Activated CD4-positive, alpha-beta T cell treated with anti-CD3 and anti-CD28 coated beads, Interleukin-2, amount 10 ng/mL, durations not matched to agents 24 days and 14 days (primary cell): ENCODE data around the gene KLLN. TPM values are rescaled to one million over a fixed set of nuclear protein-coding genes. Genes with fewer than 3 reads are reported as not detected.
"Not testable (repeated sequence)": the region's sequence is repeated elsewhere in the genome, so short reads cannot be mapped to it uniquely, and the experiment has no call there.

Experiments used
- DNase-seq: peaks from one replicate; pipeline ENCODE4 v3.0.0; 2022
- H3K27ac Mint-ChIP-seq: one replicate; pipeline ENCODE4 v1.8.0; 2022; ENCODE audit warnings: mild to moderate bottlenecking, mixed read lengths
- H3K27me3 Mint-ChIP-seq: one replicate; pipeline ENCODE4 v1.8.0; 2022; ENCODE audit warnings: mixed read lengths
- H3K36me3 Mint-ChIP-seq: one replicate; pipeline ENCODE4 v1.8.0; 2022; ENCODE audit warnings: low read depth, mild to moderate bottlenecking, mixed read lengths
- H3K4me1 Mint-ChIP-seq: one replicate; pipeline ENCODE4 v1.8.0; 2021; ENCODE audit warnings: mixed read lengths
- H3K4me3 Mint-ChIP-seq: one replicate; pipeline ENCODE4 v1.8.0; 2022; ENCODE audit warnings: mild to moderate bottlenecking, moderate library complexity, mixed read lengths
- H3K9me3 Mint-ChIP-seq: one replicate; pipeline ENCODE4 v1.8.0; 2021; ENCODE audit warnings: mixed read lengths
- intact Hi-C: fragments of 100-400 bp; cut with micrococcal nuclease; formaldehyde crosslinking; loops from one replicate; pipeline ENCODE4 v1.15.1; 2023
- total RNA-seq: library from RNA; stranded (reverse); gene quantifications from 2 replicates; pipeline ENCODE4 v1.2.3, GENCODE V29; 2022

The KLLN gene
- total RNA-seq, 1 donor from 2014 or later: 1.0 TPM

DNA sequence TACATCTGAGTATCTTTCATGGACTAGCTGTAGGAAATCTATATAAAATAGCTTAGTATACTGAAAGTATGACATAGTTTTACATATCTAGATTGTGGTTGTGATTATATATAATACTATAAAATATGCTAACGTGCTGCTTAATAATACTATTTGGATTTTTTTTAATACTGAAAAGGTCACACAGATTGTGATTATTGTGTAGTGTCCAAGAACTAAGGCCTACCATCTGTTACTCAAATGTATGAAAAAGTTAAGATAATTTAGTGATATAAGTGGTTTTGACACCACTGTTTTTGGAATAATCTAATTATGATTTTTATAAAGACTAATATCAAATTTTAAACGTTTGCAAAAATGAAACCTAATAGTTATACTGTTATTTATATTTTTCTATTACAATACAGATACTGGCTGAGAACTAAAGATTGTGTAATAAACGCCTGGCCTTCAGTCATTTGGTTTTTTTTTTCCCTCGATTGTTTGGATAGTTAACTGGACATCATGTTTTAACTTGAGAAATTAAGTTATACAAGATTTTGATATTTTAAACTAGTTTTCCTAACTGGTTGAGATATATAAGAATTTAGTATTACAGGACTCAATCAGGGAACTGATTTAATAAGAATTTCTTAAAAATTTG, 12.7 kb upstream of the KLLN start:
- no peak overlapping the region for H3K4me3 Mint-ChIP-seq
- peaks cover 13% of the 10 kb centered on the region for H3K4me1 Mint-ChIP-seq
- H3K27me3 Mint-ChIP-seq: no peaks in the 10 kb centered on the region
- no peak for DNase-seq
- no peaks in the 10 kb centered on the region for H3K9me3 Mint-ChIP-seq
- no peak overlapping the region for H3K27ac Mint-ChIP-seq
- H3K36me3 Mint-ChIP-seq: peaks cover 37% of the 10 kb centered on the region
- intact Hi-C loops: no loop called here

DNA sequence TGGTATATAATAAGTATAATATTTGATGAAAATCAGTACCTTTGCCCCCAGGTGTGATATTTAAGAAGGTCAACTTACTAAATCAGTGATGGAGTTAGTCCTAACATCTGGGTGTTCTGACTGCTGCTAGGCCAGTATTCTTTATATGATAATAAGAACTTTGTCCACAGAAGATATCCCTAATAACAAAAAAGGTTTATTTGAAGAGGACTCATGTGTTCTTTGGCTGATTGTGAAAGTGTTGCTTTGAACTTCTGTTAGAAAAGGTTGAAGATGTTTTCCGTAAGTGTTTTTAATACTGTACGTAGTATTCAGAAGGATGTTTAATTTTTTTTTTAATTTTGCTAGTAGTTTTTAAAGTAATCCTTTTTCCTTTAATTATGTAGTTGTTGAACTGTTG, 10.3 kb upstream of the KLLN start:
- Mint-ChIP-seq H3K27ac (no peak overlapping the region), H3K9me3 (no peaks in the 10 kb centered on the region), H3K4me1 (peaks cover 23% of the 10 kb centered on the region), H3K36me3 (peaks cover 27% of the 10 kb centered on the region), H3K27me3 (no peaks in the 10 kb centered on the region), H3K4me3 (no peak overlapping the region)
- no peak for DNase-seq
- intact Hi-C loops: no loop called here

DNA sequence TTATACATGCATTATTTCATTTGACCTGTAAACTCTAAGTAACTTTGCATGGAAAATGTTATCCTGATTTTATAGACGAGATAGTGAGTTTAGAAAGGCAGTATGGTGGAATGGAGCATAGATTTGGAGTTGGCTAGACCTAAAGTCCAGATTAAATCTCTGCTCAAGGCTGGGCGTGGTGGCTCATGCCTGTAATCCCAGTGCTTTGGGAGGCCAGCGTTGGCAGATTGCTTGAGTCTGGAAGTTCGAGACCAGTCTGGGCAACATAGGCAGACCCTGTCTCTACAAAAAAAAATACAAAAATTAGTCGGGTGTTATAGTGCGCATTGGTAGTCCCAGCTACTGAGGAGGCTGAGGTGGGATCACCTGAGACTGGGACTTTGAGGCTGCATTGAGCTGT, 9.5 kb upstream of the KLLN start:
- intact Hi-C loops: no loop called here
- Mint-ChIP-seq H3K27ac (no peak overlapping the region), H3K4me1 (peaks cover 28% of the 10 kb centered on the region), H3K9me3 (no peaks in the 10 kb centered on the region), H3K36me3 (peaks cover 24% of the 10 kb centered on the region), H3K4me3 (no peak overlapping the region), H3K27me3 (no peaks in the 10 kb centered on the region)
- DNase-seq: no peak

DNA sequence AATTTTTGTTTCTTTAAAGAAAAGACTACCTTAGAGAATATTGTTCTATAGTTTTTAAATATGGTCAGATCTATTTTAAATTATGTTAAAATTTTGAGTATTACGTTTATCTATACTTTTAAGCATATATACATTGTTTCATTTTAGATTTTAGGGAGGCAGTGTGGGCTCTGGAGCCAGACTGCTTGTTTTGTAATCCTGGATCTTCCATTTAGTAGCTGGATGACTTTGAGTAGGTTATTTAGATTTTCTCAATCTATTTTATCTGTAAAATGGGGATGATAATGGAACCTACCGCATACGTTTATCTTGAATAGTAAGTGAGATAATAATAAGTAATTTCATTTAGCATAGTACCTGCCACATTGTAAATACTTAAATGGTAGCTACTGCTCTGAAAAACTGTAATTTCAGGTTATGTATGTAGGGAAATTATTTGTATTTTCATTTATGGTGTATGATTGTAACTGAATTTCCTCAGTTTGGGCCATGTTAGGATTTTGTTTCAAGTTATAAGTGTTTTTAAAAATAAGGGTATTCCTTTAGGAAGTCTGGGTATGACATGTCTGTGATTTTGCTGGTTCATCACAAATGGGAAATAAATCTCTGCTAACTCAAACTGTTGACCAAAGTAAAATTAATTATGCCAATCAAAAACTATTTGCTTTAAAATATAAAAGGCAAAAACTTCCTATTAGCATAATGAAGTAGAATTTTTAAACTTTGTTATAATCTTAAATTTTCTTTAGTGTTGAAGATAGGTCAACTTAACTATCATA, 6.6 kb upstream of the KLLN start:
- Mint-ChIP-seq H3K9me3 (no peaks in the 10 kb centered on the region), H3K27me3 (no peaks in the 10 kb centered on the region), H3K4me3 (no peak overlapping the region), H3K36me3 (peaks cover 33% of the 10 kb centered on the region), H3K27ac (no peak overlapping the region), H3K4me1 (peaks cover 39% of the 10 kb centered on the region)
- intact Hi-C loops: no loop called here
- no peak for DNase-seq

DNA sequence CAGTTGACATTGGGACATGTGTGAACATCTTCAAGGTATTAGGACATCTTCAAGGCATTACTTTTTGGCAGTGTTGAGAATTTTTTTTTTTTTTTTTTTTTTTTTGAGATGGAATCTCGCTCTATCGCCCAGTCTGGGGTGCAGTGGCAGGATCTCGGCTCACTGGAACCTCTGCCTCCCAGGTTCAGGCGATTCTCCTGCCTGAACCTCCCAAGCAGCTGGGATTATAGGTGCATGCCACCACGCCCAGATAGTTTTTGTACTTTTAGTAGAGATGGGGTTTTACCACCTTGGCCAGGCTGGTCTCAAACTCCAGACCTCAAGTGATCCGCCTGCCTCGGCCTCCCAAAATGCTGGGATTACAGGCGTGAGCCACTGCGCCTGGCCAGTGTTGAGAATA, 5.8 kb upstream of the KLLN start:
- Mint-ChIP-seq H3K4me3 (peak overlapping the region; percentile 50), H3K36me3 (peaks cover 36% of the 10 kb centered on the region), H3K4me1 (peaks cover 42% of the 10 kb centered on the region)
- intact Hi-C loops, H3K27me3 Mint-ChIP-seq, H3K9me3 Mint-ChIP-seq, DNase-seq, H3K27ac Mint-ChIP-seq: not testable (repeated sequence)

DNA sequence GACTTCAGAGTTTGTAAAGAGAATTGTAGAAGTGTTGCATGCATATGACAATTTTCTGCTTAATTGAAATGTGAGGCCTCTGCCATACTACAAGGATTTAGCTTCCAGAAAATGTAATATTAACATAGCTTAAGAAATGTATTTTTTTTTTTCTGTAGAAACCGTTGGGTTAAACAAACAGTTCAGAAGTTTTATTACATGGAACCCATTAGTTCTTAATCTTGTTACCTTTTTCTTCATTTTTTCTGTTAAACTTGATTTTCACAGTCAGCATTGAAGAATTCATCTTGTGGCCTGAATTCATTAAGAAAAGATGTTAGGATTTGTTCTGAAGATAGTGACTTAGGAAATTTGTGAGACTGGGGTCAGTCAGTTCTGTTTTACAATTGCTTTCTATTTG, 4.9 kb upstream of the KLLN start:
- H3K4me1 Mint-ChIP-seq: peaks cover 41% of the 10 kb centered on the region

DNA sequence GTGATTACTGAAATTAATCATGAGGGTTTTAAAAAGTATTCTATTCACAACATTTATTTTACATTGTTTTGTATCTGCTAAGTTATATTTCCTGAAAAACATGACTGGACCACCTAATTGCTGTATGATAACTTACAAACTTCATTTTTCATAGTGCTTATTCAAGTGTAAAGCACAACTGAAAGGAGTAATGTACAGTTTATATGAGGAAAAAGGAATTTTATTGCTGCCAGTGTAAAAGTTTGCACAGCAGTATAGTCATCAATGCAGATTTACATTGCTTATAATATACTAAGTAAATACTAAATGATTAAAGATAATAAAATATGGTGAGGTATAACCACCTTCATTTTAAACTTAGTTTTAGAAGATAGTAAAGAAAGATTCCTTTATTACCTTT, 4.1 kb upstream of the KLLN start:
- no peak for DNase-seq
- Mint-ChIP-seq H3K4me3 (peak overlapping the region; percentile 79), H3K27ac (no peak overlapping the region), H3K36me3 (peaks cover 32% of the 10 kb centered on the region), H3K9me3 (no peaks in the 10 kb centered on the region), H3K4me1 (peaks cover 41% of the 10 kb centered on the region), H3K27me3 (no peaks in the 10 kb centered on the region)
- intact Hi-C loops: no loop called here

More for the DNA sequence above, 4.9 kb upstream of the KLLN start:
- Mint-ChIP-seq H3K9me3 (no peaks in the 10 kb centered on the region), H3K27ac (no peak overlapping the region), H3K4me3 (peak overlapping the region; percentile 62), H3K27me3 (no peaks in the 10 kb centered on the region), H3K36me3 (peaks cover 36% of the 10 kb centered on the region)
- DNase-seq: no peak
- intact Hi-C loops: no loop called here

DNA sequence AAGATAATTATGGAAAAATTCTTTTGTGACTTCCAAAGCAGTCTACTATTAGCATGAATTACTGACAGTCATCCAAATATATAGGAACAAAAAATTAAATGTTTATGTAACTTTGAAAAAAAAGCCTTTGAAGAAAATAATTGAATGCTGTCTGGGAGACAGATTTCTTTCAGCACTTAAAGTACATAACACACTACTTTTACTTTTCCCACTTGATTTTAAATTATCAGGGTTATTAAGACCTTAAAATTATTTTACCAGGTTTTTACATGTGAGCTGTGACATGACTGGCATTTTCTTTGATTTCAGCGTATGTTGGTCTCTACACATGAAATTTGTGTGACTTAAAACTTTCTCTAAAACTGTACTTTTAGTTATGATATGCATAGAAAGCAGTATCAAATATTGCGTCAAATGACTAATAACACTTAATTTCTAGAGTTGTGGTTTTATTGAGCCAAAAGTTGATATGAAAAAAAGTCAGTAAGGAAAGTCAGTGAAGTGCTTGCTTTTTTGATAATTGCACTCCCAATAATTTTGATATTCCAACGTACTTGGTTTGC, 3.2 kb upstream of the KLLN start:
- Mint-ChIP-seq H3K27me3 (no peaks in the 10 kb centered on the region), H3K4me1 (peaks cover 48% of the 10 kb centered on the region), H3K9me3 (no peaks in the 10 kb centered on the region), H3K27ac (no peak overlapping the region), H3K36me3 (peaks cover 32% of the 10 kb centered on the region), H3K4me3 (peak overlapping the region; percentile 92)
- intact Hi-C loops: no loop called here
- no peak for DNase-seq

DNA sequence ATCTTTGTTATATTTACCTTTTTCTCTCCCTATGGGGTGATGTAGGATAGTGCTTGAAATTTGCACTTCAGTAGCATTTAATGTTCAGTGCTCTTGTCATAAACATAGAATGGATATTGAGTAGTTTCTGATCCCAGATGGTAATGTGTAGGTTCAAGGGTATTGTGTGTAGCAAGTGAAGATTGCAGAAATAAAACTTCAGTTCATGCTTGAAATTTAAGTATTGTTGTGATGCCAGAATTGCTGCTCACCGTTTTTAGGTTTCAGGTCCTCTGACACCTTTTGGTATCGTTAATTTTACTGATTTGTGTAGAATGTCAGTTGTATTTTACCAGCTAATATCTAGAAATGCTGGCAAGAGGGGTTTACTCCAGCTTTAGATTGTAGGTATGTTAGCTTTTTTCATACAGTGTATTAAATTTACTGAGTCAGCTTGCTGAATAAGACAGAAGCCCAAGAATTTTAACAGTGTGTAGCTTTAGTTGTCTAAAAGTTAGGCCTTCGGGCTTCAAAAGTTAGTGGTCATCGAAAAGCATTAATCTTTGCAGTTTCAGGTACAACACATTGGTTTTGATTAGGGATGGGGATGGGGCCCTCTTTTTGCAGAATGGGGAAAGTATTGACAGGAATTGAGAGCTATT, 2.0 kb upstream of the KLLN start:
- Mint-ChIP-seq H3K4me1 (peaks cover 50% of the 10 kb centered on the region), H3K27ac (peak overlapping the region; percentile 85), H3K27me3 (no peaks in the 10 kb centered on the region), H3K4me3 (peak overlapping the region; percentile 92), H3K9me3 (no peaks in the 10 kb centered on the region), H3K36me3 (peaks cover 26% of the 10 kb centered on the region)
- intact Hi-C loops: loop anchor here (2.0 kb wide), 1 partner anchor 53 kb away; no protein-coding TSS in a partner anchor
- peak; percentile 56 for DNase-seq

DNA sequence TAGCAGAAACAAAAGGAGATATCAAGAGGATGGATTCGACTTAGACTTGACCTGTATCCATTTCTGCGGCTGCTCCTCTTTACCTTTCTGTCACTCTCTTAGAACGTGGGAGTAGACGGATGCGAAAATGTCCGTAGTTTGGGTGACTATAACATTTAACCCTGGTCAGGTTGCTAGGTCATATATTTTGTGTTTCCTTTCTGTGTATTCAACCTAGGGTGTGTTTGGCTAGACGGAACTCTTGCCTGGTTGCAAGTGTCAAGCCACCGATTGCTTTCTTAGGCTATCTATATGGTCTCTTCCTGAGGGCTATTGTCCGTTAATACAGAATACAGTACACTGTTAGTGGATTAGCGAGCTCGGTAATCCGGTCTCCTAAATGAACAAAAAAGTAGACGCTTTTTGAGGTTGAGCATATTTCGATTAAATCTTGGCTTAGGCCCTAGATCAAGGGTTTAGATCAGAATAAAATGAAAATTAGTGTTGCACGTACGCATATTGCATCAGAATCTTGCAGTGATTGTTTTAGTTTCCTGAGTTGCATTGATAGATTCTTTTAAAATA, 1.2 kb upstream of the KLLN start:
- peak overlapping the region; percentile 85 for H3K27ac Mint-ChIP-seq
- peaks cover 53% of the 10 kb centered on the region for H3K4me1 Mint-ChIP-seq
- no peaks in the 10 kb centered on the region for H3K9me3 Mint-ChIP-seq
- H3K4me3 Mint-ChIP-seq: peak overlapping the region; percentile 92
- no peak for DNase-seq
- peaks cover 26% of the 10 kb centered on the region for H3K36me3 Mint-ChIP-seq
- no peaks in the 10 kb centered on the region for H3K27me3 Mint-ChIP-seq
- intact Hi-C loops: loop anchor here (2.0 kb wide), 1 partner anchor 54 kb away; no protein-coding TSS in a partner anchor

DNA sequence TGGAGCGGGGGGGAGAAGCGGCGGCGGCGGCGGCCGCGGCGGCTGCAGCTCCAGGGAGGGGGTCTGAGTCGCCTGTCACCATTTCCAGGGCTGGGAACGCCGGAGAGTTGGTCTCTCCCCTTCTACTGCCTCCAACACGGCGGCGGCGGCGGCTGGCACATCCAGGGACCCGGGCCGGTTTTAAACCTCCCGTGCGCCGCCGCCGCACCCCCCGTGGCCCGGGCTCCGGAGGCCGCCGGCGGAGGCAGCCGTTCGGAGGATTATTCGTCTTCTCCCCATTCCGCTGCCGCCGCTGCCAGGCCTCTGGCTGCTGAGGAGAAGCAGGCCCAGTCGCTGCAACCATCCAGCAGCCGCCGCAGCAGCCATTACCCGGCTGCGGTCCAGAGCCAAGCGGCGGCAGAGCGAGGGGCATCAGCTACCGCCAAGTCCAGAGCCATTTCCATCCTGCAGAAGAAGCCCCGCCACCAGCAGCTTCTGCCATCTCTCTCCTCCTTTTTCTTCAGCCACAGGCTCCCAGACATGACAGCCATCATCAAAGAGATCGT, 690 bp upstream of the KLLN start:
- Mint-ChIP-seq H3K36me3 (peaks cover 24% of the 10 kb centered on the region), H3K4me1 (peaks cover 50% of the 10 kb centered on the region), H3K27ac (peak overlapping the region; percentile 85), H3K4me3 (peak overlapping the region; percentile 92)
- peak; percentile 79 for DNase-seq
- H3K27me3 Mint-ChIP-seq, H3K9me3 Mint-ChIP-seq: not testable (repeated sequence)
- intact Hi-C loops: loop anchor here (2.0 kb wide), 1 partner anchor 55 kb away; no protein-coding TSS in a partner anchor

DNA sequence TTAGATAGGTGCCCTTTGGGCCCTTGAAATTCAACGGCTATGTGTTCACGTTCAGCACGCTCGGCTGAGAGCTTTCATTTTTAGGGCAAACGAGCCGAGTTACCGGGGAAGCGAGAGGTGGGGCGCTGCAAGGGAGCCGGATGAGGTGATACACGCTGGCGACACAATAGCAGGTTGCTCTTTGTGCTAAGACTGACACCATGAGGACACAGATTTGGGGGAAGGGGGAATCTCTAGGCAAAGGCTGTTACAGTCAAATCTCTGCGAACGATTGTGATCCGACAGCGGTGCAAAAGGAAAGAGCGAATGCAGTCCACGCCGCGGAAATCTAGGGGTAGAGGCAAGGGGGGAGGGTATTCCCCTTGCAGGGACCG, 667 bp downstream of the KLLN start:
- peak overlapping the region; percentile 91 for H3K27ac Mint-ChIP-seq
- H3K4me1 Mint-ChIP-seq: peaks cover 42% of the 10 kb centered on the region
- DNase-seq: no peak
- peak overlapping the region; percentile 92 for H3K4me3 Mint-ChIP-seq
- intact Hi-C loops: loop anchor here (1.0 kb wide), 5 partner anchors 44 to 691 kb away; partner anchors contain the start of gene ATAD1
- H3K27me3 Mint-ChIP-seq: no peaks in the 10 kb centered on the region
- H3K36me3 Mint-ChIP-seq: peaks cover 17% of the 10 kb centered on the region
- no peaks in the 10 kb centered on the region for H3K9me3 Mint-ChIP-seq

DNA sequence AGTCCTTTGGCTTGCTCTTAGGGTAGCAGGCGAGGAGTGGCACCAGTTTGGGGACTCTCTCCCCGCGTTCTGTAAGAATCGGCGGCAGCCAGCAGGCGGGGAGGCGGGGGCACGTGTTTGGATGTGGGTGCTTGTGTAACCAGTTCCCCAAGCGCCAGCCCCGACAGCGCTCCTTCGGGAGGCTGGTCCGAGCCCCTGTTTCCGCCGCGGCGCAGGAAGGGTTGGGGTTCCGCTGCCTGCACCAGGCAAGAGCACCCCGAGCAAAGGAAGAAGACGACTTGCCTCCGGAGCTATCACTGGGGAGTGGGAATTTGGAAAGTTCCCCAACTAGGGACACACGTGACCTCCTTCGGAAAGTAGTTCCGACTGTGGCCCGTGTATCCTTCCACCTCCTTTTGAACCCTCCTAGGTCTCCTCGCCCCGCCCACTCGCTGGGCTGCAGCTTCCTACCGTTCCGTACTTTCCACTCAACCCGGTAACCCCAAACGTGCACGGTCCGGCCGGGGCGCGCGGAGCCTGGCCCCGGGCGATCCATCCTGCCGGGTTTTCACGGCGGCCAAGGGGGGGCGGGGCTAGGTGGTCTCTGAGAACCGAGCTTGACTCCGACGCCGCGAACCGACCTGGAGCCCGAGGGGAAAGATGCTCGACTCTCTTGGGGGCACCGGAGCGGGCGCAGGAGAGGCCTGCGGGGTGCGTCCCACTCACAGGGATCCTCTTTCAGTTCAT, 1.2 kb downstream of the KLLN start:
- DNase-seq: peak; percentile 98
- peak overlapping the region; percentile 91 for H3K27ac Mint-ChIP-seq
- peak overlapping the region; percentile 92 for H3K4me3 Mint-ChIP-seq
- H3K27me3 Mint-ChIP-seq: no peaks in the 10 kb centered on the region
- no peaks in the 10 kb centered on the region for H3K9me3 Mint-ChIP-seq
- intact Hi-C loops: loop anchor here (1.0 kb wide), 5 partner anchors 44 to 691 kb away; partner anchors contain the start of gene ATAD1
- peaks cover 38% of the 10 kb centered on the region for H3K4me1 Mint-ChIP-seq
- peaks cover 14% of the 10 kb centered on the region for H3K36me3 Mint-ChIP-seq
